ENCODE results near the gene IQCM. TPM values are rescaled to one million over a fixed set of nuclear protein-coding genes. Genes with fewer than 3 reads are reported as not detected.

The IQCM gene
- total RNA-seq, 1 experiment from 2014 or later, result not detected

DNA sequence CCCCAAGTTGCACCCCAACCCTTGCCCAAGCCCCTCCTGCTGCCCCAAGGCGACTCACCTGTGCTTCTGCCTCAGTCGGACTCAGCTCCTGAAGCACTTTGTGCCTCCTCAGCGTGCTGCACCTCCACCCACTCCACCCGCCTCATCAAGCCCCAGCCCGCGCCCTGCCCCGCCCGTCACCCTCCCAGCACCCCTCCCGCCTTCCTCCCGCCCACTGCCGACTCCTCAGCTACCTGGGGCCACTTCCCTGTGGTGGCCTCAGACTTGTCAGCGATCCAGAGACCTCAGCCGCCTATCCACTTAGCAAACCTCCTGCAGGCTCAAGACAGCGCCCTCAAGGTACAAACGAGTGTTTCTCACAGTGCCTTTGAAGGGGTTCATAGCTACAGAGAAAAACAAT, 19.6 kb upstream of the IQCM start:
- DNase-seq (ENCODE audit: low read depth, low spot score) (no peak), ATAC-seq (no peak)
- POLR2A ChIA-PET, result no interaction called here
- H3K4me3 ChIP-seq (ENCODE audit: low read depth in 2 of 2, low read length in 2 of 2), result no peak overlapping the region
- no peaks in the 10 kb centered on the region for H3K9me3 ChIP-seq (ENCODE audit: control insufficient read depth, insufficient read depth, low read depth, low read length)
- in situ Hi-C loops (cut with HindIII; ENCODE audit: low pct_unique_long_range_greater_than_20kb, low sequenced_read_pairs), result no loop called here
- no peaks in the 10 kb centered on the region for H3K36me3 ChIP-seq (ENCODE audit: control insufficient read depth, insufficient read depth, low read length)
- H3K27ac ChIP-seq (ENCODE audit: low read length), result no peak overlapping the region
- BruUV-seq (replicated peaks), result no TSS peak
- H3K4me1 ChIP-seq (ENCODE audit: control insufficient read depth, insufficient read depth, low read length), result no peaks in the 10 kb centered on the region
- TF ChIP-seq POLR2AphosphoS5 (IDR thresholded peaks at IDR 0.05; ENCODE audit: low read depth, low read length) (no peak), TCF7L2 (IDR thresholded peaks at IDR 0.05; ENCODE audit: low read depth, low read length) (no peak), REST (IDR thresholded peaks at IDR 0.05; ENCODE audit: insufficient read depth in 1 of 2, low read depth in 2 of 2, low read length in 1 of 2) (no peak), SIN3A (IDR thresholded peaks at IDR 0.05; ENCODE audit: borderline replicate concordance, insufficient read depth, low read depth, low read length) (no peak)
- TF ChIP-seq, protein P1, sequence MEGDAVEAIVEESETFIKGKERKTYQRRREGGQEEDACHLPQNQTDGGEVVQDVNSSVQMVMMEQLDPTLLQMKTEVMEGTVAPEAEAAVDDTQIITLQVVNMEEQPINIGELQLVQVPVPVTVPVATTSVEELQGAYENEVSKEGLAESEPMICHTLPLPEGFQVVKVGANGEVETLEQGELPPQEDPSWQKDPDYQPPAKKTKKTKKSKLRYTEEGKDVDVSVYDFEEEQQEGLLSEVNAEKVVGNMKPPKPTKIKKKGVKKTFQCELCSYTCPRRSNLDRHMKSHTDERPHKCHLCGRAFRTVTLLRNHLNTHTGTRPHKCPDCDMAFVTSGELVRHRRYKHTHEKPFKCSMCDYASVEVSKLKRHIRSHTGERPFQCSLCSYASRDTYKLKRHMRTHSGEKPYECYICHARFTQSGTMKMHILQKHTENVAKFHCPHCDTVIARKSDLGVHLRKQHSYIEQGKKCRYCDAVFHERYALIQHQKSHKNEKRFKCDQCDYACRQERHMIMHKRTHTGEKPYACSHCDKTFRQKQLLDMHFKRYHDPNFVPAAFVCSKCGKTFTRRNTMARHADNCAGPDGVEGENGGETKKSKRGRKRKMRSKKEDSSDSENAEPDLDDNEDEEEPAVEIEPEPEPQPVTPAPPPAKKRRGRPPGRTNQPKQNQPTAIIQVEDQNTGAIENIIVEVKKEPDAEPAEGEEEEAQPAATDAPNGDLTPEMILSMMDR (IDR thresholded peaks at IDR 0.05), result no peak
- CTCF ChIA-PET, result no interaction called here
- H3K27me3 ChIP-seq (ENCODE audit: control insufficient read depth, insufficient read depth, low read length), result no peaks in the 10 kb centered on the region
- intact Hi-C loops (cut with micrococcal nuclease; ENCODE audit: unreplicated experiment), result no loop called here

- Histone ChIP-seq H3K27ac (ENCODE audit: low read length) (no peak overlapping the region), H3K36me3 (ENCODE audit: control insufficient read depth, insufficient read depth, low read length) (no peaks in the 10 kb centered on the region), H3K4me1 (ENCODE audit: control insufficient read depth, insufficient read depth, low read length) (no peaks in the 10 kb centered on the region), H3K27me3 (ENCODE audit: control insufficient read depth, insufficient read depth, low read length) (no peaks in the 10 kb centered on the region), H3K9me3 (ENCODE audit: control insufficient read depth, insufficient read depth, low read depth, low read length) (no peaks in the 10 kb centered on the region), H3K4me3 (ENCODE audit: low read depth in 2 of 2, low read length in 2 of 2) (no peak overlapping the region)
- BruUV-seq (replicated peaks), result no TSS peak
- TF ChIP-seq, protein P1 (IDR thresholded peaks at IDR 0.05), result no peak
- intact Hi-C loops (cut with micrococcal nuclease; ENCODE audit: unreplicated experiment) (no loop called here), in situ Hi-C loops (cut with HindIII; ENCODE audit: low pct_unique_long_range_greater_than_20kb, low sequenced_read_pairs) (no loop called here)
- ChIA-PET CTCF (no interaction called here), POLR2A (no interaction called here)
- DNase-seq (ENCODE audit: low read depth, low spot score) (no peak), ATAC-seq (no peak)
Observed at GRCh38 chr4:149831656-149832208, 16.1 kb upstream of the IQCM start.
